ENCODE measurements around the gene WHRN.

Gene WHRN

DNA sequence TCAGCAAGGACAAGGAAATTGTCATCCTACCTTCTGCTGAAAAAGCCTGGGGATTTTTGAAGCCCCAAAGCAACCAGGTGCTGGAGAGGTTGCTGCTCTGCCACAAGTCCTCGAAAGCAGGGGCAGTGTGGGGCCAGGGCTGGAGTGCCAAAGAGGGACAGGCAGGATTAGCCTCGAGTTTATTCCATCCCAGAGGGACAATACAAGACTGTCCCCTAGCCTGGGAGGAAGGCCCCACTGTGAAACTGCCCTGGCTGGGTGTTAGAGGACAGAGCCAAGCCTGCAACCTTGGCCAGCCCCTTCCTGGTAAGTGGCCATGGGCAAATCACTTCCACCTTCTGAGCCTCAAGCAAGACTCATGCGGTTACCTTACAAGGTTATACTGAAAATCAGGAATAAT is 55.1 kb downstream of the WHRN start:
- DNase-seq (ENCODE audit: low read depth in 2 of 2): no peak

- no peak for DNase-seq (ENCODE audit: low read depth in 2 of 2)
These were observed 56.0 kb downstream of the WHRN start for GRCh38 chr9:114449236-114449635.

DNA sequence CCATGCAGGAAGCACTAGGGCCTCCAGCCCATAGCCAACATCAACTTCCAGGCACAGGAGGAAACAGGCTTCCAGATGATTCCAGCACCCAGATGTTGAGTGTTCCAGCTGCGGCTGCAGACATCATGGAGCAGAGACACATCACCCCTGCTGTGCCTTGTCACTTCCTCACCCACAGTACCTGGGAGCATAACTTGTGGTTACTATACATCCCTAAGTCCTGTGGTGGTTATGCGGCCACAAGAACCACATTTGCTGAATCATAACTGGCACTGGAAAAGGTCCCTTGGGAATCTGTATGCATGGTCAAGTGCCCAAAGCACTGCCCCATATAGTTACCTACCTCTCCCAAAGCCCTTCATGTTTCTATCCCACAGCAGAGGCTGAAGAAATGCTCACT is 56.6 kb downstream of the WHRN start:
- DNase-seq (ENCODE audit: low read depth in 2 of 2): no peak

DNA sequence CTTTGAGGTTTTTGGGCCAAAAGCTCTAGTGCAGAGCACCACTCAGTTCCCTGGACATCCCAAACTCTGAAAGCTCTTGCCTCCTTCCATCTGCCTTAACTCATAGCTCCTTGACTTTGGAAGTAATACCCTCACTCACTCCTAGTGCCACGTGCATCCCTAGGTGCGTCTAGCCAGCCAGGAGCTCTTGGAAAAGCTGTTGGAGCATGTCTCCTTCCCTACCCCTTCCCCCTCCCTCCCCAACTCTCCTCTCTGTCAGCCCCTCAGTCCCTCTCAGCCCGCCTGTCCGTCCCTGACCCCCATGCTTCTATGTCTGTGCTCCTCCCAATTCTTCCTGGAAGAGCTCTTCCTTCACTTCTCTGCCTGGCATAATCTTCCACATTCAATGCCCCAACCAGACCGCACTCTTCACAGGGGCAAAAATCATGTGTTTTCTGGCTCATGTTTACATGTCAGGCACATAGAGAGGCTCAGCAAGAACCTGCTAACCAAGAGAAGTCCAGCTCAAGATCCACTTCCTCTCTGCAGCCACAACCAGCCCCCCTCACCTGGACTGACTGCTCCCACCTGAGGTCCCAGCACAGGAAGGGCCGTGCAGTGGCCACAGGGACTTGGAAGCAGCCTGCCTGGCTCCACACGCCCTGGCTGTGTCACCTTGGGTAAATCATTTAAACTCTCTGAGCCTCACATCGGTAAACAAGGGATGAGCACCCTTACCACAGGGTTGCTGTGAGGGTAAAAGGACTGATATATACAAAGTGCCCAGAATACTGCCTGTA is 58.4 kb downstream of the WHRN start:
- DNase-seq (ENCODE audit: low read depth in 2 of 2): no peak

DNA sequence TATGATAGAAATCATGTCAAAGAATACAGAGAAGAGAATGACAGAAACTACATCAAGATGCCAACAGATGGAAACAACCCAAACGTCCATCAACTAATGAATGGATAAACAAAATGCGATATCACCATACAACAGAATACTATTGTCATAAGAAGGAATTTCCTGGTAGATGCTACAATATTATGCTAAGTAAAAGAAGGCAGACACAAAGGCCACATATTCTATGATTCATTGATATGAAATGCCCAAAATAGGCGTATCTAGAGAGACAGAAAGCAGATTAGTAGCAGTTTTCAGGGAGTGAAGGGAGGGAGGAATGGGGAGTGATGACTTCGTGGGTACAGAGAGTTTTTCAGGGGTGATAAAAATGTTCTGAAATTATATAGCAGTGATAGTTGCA is 59.2 kb downstream of the WHRN start:
- DNase-seq (ENCODE audit: low read depth in 2 of 2): no peak

- DNase-seq (ENCODE audit: low read depth in 2 of 2): no peak
These were observed 59.7 kb downstream of the WHRN start for GRCh38 chr9:114445616-114446015.

DNA sequence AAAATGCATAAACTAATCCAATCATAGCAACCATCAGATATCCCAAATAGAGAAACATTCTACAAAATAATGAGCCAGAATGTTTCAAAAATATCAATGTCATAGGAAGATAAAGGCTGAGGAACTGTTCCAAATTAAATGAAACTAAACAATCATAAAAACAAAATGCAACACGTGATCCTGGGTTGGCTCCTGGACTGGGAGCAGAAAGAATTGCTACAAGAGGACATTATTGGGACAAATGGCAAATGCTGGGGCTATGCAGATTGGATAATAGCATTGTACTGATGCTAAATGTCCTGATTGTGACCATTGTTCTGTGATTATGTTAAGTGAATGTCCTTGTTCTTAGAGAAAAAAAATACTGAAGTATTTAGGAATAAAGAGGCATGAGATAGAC is 63.3 kb downstream of the WHRN start:
- DNase-seq (ENCODE audit: low read depth in 2 of 2): no peak

DNA sequence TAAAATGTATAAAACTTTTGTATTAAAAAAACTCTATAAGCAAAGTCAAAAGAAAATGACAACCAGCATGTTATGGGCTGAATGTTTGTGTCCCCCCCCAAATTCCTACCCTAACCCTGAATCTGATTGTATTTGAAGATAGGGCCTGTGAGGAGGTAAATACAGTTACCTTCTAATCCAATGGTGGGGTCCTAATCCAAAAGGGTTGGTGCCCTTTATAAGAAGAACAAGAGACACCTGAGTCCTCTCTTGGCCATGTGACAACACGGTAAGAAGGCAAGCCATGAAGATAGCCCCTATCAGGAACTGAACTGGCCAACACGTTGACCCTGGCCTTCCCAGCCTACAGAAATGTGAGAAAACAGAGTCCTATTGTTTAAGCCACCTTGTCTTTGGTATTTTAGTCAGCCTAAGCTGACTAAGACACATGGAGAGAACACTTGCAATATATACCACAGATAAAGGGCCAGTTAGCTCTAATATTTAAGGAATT is 67.8 kb downstream of the WHRN start:
- DNase-seq (ENCODE audit: low read depth in 2 of 2): no peak

DNA sequence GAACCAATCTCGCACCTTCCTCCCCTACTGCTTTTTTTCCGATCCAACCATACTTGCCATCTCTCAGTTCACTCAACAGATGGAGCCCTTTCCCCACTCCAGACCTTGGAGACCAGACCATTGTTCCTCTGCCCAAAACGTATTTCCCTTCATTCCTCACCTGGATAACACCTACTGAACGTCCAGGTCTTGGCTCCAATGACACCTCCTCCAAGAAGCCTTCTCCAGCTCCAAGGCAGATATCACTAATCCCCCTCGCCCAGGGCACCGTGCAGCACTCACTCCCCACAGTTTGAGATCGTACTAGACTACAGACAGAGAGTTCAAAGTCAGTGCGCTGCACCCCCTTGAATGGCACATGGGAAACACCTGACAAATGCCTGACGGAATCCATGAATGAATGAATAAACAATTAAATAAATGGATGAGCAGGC is 70.4 kb downstream of the WHRN start:
- DNase-seq (ENCODE audit: low read depth in 2 of 2): no peak

DNA sequence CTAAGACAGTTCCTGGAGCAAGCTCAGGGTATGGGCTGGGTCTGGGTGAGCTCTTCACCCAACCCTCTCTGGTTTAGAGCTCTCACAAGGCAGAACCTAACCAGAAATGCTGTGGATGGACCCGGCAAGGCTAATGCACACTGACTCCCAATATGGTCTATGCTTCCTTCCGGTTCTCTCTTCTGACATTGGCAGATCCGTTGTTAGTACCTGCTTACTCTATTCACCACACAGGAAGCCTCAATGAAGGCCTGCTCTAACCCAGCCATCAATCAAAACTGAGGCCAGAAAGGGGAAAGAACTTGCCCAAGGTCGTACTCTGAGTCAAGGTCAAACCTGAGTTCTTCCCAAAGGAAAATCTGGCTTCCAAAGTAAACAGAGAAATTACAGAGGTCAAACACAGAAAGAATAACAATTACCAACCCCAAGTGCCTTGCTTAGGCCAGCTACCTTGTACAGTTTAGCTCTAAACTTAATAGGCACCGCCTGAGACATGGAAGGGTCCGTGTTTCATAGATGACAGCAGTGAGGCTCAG is 71.5 kb downstream of the WHRN start:
- DNase-seq (ENCODE audit: low read depth in 2 of 2): no peak

- DNase-seq (ENCODE audit: low read depth in 2 of 2): no peak
These were observed 72.2 kb downstream of the WHRN start for GRCh38 chr9:114433086-114433485.

DNA sequence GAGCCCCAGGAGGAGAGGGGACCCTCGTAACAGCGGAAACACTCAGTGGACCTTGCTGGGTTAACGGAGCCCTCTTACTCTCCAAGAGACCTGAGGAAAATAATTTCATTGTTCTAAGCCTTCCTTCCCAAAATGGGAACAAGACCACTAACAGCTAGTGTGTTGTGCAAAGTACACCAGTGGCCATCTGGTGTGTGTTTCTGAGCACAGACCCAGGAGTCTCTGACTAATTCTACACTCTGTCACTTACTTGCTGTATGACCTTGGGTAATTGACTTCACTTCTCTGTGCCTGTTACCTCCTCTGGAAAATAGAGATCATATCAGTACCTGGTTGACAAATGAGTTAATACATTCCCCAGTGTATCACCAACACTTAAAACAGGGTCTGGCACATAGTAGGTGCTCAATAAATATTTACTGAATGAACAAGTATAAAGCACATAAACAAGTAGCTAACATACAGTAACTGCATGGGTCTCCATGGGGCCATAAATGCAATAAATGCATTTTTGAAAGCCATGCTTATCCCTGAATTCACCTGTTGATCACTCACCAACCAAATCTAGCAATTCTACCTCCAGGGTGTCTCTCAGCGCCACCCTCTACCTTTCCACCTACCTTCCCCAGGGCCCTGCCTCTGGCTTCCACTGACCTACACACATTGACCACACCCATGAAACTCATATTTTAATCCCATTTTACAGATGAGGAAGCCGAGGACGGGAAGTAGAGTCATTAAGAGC is 72.8 kb downstream of the WHRN start:
- DNase-seq (ENCODE audit: low read depth in 2 of 2): no peak

- no peak for DNase-seq (ENCODE audit: low read depth in 2 of 2)
These were observed 73.5 kb downstream of the WHRN start for GRCh38 chr9:114431770-114432169.

DNA sequence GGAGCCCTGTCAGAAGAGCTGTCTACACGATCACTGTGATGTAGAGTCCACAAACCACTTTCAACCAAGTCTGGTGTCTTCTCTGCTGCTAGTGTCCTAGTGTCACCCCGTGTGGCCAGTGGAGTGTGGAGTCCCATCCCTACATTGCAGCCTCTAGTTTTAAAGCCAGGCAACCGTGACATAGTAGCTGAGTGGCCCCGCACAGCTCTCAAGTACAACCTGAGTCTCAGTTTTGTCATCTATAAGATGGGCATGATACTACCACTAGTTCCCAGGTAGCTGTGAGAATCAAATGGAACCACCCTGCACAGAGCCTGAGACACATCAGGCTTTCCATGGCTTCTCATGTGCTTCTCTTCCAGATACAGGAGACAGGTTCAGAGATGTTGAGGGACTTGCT is 74.3 kb downstream of the WHRN start:
- no peak for DNase-seq (ENCODE audit: low read depth in 2 of 2)

DNA sequence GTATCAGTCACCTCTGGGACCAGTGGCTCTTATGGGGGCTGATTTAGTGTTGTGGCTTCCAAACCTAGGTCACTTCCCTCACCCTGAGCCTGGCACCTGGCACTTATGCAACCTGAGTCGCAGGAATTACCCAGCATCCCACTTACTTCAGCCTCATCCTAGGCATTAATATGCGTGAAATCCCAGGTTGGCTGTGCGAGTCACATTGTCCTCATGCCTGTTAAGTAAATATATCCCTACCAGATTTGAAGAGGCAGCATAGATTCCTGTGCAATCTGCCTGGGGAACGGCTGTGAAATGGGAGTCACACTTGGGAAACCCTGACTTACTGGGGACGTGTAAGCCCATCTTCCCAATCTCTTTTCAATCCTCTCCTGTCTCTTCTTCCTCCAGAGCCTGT is 74.8 kb downstream of the WHRN start:
- DNase-seq (ENCODE audit: low read depth in 2 of 2): no peak

GRCh38 chr9:114429488-114429887 is 75.8 kb downstream of the WHRN start:
- no peak for DNase-seq (ENCODE audit: low read depth in 2 of 2)

DNA sequence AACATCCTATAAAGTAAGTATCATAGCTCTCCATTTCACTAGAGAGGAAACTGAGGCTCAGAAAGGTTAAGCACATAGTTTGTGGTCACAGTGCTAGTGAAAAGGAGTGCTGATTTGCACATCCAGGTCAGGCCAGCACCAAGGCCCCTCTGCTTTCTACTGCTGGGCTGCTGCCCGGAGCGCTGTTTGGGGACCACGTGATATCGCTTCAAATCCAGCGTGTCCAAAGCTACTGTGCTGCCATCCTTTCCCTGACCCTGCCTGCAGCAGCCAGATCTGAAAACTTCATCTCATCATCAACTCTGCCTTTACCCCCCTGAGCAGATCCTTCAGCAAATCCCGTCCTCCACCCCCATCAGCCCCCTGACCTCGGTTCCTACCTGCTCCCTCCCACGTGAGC is 76.8 kb downstream of the WHRN start:
- DNase-seq (ENCODE audit: low read depth in 2 of 2): no peak

- DNase-seq (ENCODE audit: low read depth in 2 of 2): no peak
These were observed 77.6 kb downstream of the WHRN start for GRCh38 chr9:114427644-114428043.

DNA sequence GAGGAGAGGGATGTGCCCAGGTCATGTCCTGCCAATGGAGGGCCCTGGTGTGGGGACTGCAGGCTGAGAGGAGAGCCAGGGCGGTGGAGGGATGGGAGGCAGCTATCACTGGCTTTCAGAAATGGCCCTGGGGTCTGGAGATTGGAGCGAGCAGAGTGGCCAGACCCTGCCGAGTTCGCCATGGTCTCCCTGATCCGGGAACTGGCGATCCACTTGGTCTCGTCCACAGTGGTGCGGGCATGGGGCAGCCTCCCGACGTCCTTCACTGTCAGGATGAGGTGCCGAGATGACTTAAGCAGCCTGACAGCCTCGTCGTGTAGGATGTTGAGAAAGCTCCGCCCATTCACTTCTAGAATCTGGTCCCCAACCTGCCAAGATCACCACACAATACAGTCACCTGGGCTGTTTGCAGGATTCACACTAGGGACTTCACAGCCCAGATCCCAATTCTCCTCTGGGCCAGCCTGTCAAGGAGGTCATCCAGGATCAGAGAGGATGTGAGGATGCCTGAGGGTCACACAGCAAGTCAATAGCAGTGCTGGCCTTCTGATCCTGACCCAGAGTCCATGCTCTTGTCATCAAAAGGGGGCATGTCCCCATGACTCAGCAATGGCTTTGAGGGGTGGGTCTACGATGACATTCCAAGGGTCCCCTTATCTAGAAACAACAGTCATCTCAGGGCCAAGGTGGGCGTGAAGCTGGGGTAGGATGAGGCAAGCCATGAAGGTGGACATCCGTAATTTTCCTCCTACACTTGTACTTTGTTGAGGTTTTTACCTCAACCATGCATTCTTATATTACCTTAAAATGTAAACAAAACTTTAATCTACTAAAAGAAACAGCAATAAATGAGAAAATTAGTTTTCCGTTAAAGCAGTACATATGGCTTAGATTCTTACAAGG is 79.0 kb downstream of the WHRN start:
- no peak for DNase-seq (ENCODE audit: low read depth in 2 of 2)

GRCh38 chr9:114425126-114425525 is 80.1 kb downstream of the WHRN start:
- DNase-seq (ENCODE audit: low read depth in 2 of 2): no peak

- no peak for DNase-seq (ENCODE audit: low read depth in 2 of 2)
These were observed 81.1 kb downstream of the WHRN start for GRCh38 chr9:114424126-114424525.

DNA sequence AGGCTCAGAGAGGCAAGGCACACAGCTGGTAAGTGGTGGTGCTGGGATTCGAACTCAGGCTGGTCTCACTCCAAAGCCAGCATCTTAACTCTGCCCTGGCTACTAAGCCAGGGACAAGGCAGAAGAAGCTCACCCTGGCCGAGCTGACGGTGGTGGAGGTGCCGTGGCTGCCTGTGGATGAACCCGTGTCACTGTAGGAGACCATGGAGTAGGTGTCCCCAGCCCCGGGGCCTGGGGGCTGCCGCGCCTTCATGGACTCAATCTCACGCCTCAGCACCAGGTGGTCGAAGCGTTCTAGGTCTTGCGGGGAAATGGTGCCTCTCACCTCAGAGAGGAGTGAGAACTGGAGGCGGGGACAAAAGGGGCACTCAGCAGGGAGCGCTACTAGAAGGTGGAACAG is 82.1 kb downstream of the WHRN start:
- DNase-seq (ENCODE audit: low read depth in 2 of 2): no peak

Data from stimulated activated CD8-positive, alpha-beta memory T cell treated with anti-CD3 and anti-CD28 coated beads, Interleukin-15, amount 100 ng/mL, for 48 hours (primary cell).